ENCODE results near the gene FLVCR1. TPM values are rescaled to one million over a fixed set of nuclear protein-coding genes. Genes with fewer than 3 reads are reported as not detected.

FLVCR1 gene
- total RNA-seq, 1 experiment from 2014 or later: 30.8 TPM

DNA sequence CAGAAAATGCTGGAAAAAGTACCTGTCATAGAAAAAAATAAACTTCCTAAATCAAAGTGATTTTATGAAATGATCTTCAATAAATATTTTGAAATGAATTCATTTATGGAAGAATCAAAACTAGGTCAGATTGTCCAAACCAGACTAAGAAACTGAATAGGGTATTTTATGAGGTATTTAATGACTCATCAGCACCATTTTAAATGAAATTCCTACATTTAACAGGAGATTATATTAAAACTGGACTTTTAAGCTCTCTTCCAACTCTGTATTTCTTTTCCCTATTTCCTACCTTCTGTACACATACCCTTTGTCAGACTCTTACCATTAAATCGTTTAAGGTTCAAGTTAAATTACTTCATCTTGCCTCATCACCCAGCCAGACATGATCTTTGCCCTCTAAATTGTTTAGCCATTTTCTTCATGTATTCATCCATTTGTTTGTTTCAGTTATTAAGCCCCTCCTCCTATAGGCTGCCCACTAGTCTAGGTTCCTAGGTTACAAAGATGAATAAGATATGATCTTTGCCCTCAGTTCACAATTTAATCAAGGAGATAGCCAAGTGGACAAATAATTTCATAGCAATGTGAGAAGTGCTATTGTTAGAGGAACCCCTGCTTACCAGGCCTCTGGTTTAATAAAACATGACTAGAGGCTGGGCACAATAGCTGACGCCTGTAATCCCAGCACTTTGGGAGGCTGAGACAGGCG, 41.4 kb upstream of the FLVCR1 start:
- Mint-ChIP-seq H3K27me3 (ENCODE audit: insufficient read depth, unreplicated experiment) (no peaks in the 10 kb centered on the region), H3K4me3 (ENCODE audit: unreplicated experiment) (no peak overlapping the region), H3K4me1 (ENCODE audit: low read depth, unreplicated experiment) (peaks cover 14% of the 10 kb centered on the region), H3K9me3 (ENCODE audit: unreplicated experiment) (no peaks in the 10 kb centered on the region), H3K36me3 (ENCODE audit: insufficient read depth, unreplicated experiment) (no peaks in the 10 kb centered on the region), H3K27ac (ENCODE audit: unreplicated experiment) (peak overlapping the region; percentile 21)
- BruUV-seq (replicated peaks): no TSS peak
- Histone ChIP-seq H3K36me3 (ENCODE audit: control insufficient read depth, insufficient read depth, low read length) (no peaks in the 10 kb centered on the region), H3K9me3 (no peaks in the 10 kb centered on the region), H3K4me3 (ENCODE audit: low read depth, low read length) (no peak overlapping the region), H3K27me3 (replicated peaks; ENCODE audit: control insufficient read depth, insufficient read depth, low read length) (no peaks in the 10 kb centered on the region), H3K4me1 (peaks cover 12% of the 10 kb centered on the region)
- TF ChIP-seq CTCF (IDR thresholded peaks at IDR 0.05; ENCODE audit: insufficient read depth in 1 of 2, low read depth in 1 of 2, low read length in 1 of 2, severe bottlenecking in 1 of 2, unreplicated experiment in 1 of 2): no peak
- ChIA-PET CTCF (no interaction called here), POLR2A (no interaction called here)
- intact Hi-C loops (cut with micrococcal nuclease; ENCODE audit: unreplicated experiment): no loop called here
- DNase-seq: no peak

GRCh38 chr1:212819726-212820125, 38.3 kb upstream of the FLVCR1 start:
- no peak for TF ChIP-seq CTCF (IDR thresholded peaks at IDR 0.05; ENCODE audit: insufficient read depth in 1 of 2, low read depth in 1 of 2, low read length in 1 of 2, severe bottlenecking in 1 of 2, unreplicated experiment in 1 of 2)
- Histone ChIP-seq H3K36me3 (ENCODE audit: control insufficient read depth, insufficient read depth, low read length) (no peaks in the 10 kb centered on the region), H3K27me3 (replicated peaks; ENCODE audit: control insufficient read depth, insufficient read depth, low read length) (no peaks in the 10 kb centered on the region), H3K4me3 (ENCODE audit: low read depth, low read length) (no peak overlapping the region), H3K9me3 (peaks cover under 1% of the 10 kb centered on the region; the same call in 1 of the 2 replicates), H3K4me1 (peaks cover 6% of the 10 kb centered on the region; the same call in 1 of the 2 replicates)
- CTCF ChIA-PET: interaction anchor here (0.6 kb wide), 1 partner anchor 12 kb away, joined by 3 read pairs; no protein-coding TSS in a partner anchor
- DNase-seq: no peak
- Mint-ChIP-seq H3K4me1 (ENCODE audit: low read depth, unreplicated experiment) (peaks cover 14% of the 10 kb centered on the region), H3K27ac (ENCODE audit: unreplicated experiment) (no peak overlapping the region), H3K36me3 (ENCODE audit: insufficient read depth, unreplicated experiment) (no peaks in the 10 kb centered on the region), H3K27me3 (ENCODE audit: insufficient read depth, unreplicated experiment) (no peaks in the 10 kb centered on the region), H3K4me3 (ENCODE audit: unreplicated experiment) (peak overlapping the region; percentile 20), H3K9me3 (ENCODE audit: unreplicated experiment) (no peaks in the 10 kb centered on the region)
- BruUV-seq (replicated peaks): no TSS peak
- intact Hi-C loops (cut with micrococcal nuclease; ENCODE audit: unreplicated experiment): no loop called here
- POLR2A ChIA-PET: no interaction called here

- peaks cover 13% of the 10 kb centered on the region for H3K9me3 ChIP-seq
- H3K27me3 Mint-ChIP-seq (ENCODE audit: insufficient read depth, unreplicated experiment): no peaks in the 10 kb centered on the region
- no peaks in the 10 kb centered on the region for H3K27me3 ChIP-seq (replicated peaks; ENCODE audit: control insufficient read depth, insufficient read depth, low read length)
- DNase-seq: no peak
- POLR2A ChIA-PET: interaction anchor here (1.1 kb wide), 1 partner anchor 37 kb away, joined by 4 read pairs; the partner anchor contains the start of gene FLVCR1
- H3K9me3 Mint-ChIP-seq (ENCODE audit: unreplicated experiment): peaks cover 8% of the 10 kb centered on the region
- no peak overlapping the region for H3K27ac Mint-ChIP-seq (ENCODE audit: unreplicated experiment)
- no peak overlapping the region for H3K4me3 Mint-ChIP-seq (ENCODE audit: unreplicated experiment)
- no peak overlapping the region for H3K4me3 ChIP-seq (ENCODE audit: low read depth, low read length)
- H3K36me3 ChIP-seq (ENCODE audit: control insufficient read depth, insufficient read depth, low read length): no peaks in the 10 kb centered on the region
- no TSS peak for BruUV-seq (replicated peaks)
- no peak for TF ChIP-seq CTCF (IDR thresholded peaks at IDR 0.05; ENCODE audit: insufficient read depth in 1 of 2, low read depth in 1 of 2, low read length in 1 of 2, severe bottlenecking in 1 of 2, unreplicated experiment in 1 of 2)
- peaks cover 14% of the 10 kb centered on the region for H3K4me1 Mint-ChIP-seq (ENCODE audit: low read depth, unreplicated experiment)
- CTCF ChIA-PET: no interaction called here
- H3K36me3 Mint-ChIP-seq (ENCODE audit: insufficient read depth, unreplicated experiment): no peaks in the 10 kb centered on the region
- peaks cover 6% of the 10 kb centered on the region; the same call in 1 of the 2 replicates for H3K4me1 ChIP-seq
- intact Hi-C loops (cut with micrococcal nuclease; ENCODE audit: unreplicated experiment): no loop called here
Measured at GRCh38 chr1:212820969-212821368, 37.1 kb upstream of the FLVCR1 start.
